MM.1S (cell line): Measurements from ENCODE around the gene TBC1D14.

Experiments used
- DNase-seq: peaks from one replicate; pipeline ENCODE4 v3.0.0-alpha.2; 2015
- H2AFZ ChIP-seq: fragments of 300-600 bp; sonication (generic); 2 replicates; pipeline ENCODE4 v1.6.0; 2016; ENCODE audit warnings: antibody characterized with exemption, low read length
- H3F3A ChIP-seq: fragments of 300-600 bp; sonication (generic); 2 replicates; pipeline ENCODE4 v1.6.1; 2016; ENCODE audit warnings: mild to moderate bottlenecking, antibody characterized with exemption, low read length, moderate library complexity, mixed read lengths; ENCODE audit not compliant: insufficient read depth
- H3K27ac ChIP-seq: fragments of 300-600 bp; sonication (generic); 2 replicates; pipeline ENCODE4 v1.5.1; 2016; ENCODE audit warnings: mild to moderate bottlenecking, low read length
- H3K27me3 ChIP-seq: fragments of 300-600 bp; sonication (generic); replicated peaks from 2 replicates; pipeline ENCODE4 v1.6.0; 2016; ENCODE audit warnings: low read length; ENCODE audit not compliant: insufficient read depth
- H3K36me3 ChIP-seq: fragments of 300-600 bp; sonication (generic); replicated peaks from 2 replicates; pipeline ENCODE4 v1.6.1; 2016; ENCODE audit warnings: mild to moderate bottlenecking, low read length, mixed read lengths; ENCODE audit not compliant: insufficient read depth
- H3K4me1 ChIP-seq: fragments of 300-600 bp; sonication (generic); 2 replicates; pipeline ENCODE4 v1.6.1; 2016; ENCODE audit warnings: low read length, mixed read lengths
- H3K4me2 ChIP-seq: fragments of 300-600 bp; sonication (generic); 2 replicates; pipeline ENCODE4 v1.6.0; 2016; ENCODE audit warnings: low read depth, low read length
- H3K4me3 ChIP-seq: fragments of 300-600 bp; sonication (generic); 2 replicates; pipeline ENCODE4 v1.5.1; 2016; ENCODE audit warnings: low read length, mixed read lengths
- H3K79me2 ChIP-seq: fragments of 300-600 bp; sonication (generic); 2 replicates; pipeline ENCODE4 v1.6.1; 2016; ENCODE audit warnings: mixed run types, low read length, mixed read lengths
- H3K9ac ChIP-seq: fragments of 300-600 bp; sonication (generic); 2 replicates; pipeline ENCODE4 v1.6.1; 2016; ENCODE audit warnings: low read length, mixed read lengths
- H3K9me2 ChIP-seq: fragments of 300-600 bp; sonication (generic); replicated peaks from 2 replicates; pipeline ENCODE4 v1.6.1; 2016; ENCODE audit warnings: mild to moderate bottlenecking, low read length, mixed read lengths; ENCODE audit not compliant: insufficient read depth
- H3K9me3 ChIP-seq: fragments of 300-600 bp; sonication (generic); replicated peaks from 2 replicates; pipeline ENCODE4 v1.6.1; 2016; ENCODE audit warnings: mild to moderate bottlenecking, low read length, mixed read lengths; ENCODE audit not compliant: insufficient read depth
- H4K20me1 ChIP-seq: fragments of 300-600 bp; sonication (generic); 2 replicates; pipeline ENCODE4 v1.6.1; 2016; ENCODE audit warnings: mild to moderate bottlenecking, low read length, moderate library complexity, mixed read lengths; ENCODE audit not compliant: insufficient read depth
- CTCF ChIP-seq: fragments of 300-600 bp; sonication (generic); IDR thresholded peaks from 2 replicates; pipeline ENCODE4 v1.5.1; 2016; ENCODE audit warnings: antibody characterized with exemption, low read length, mixed read lengths
- EZH2 ChIP-seq: fragments of 300-600 bp; sonication (generic); optimal IDR thresholded peaks from 2 replicates; pipeline ENCODE3; 2017; ENCODE audit warnings: low read depth, mild to moderate bottlenecking, antibody characterized with exemption, low read length, mixed read lengths
- EZH2phosphoT487 ChIP-seq: fragments of 300-600 bp; sonication (generic); IDR thresholded peaks from 2 replicates; pipeline ENCODE4 v1.6.1; 2018; ENCODE audit warnings: antibody characterized with exemption, low read length

The TBC1D14 gene

GRCh38 chr4:7026107-7026506 lies 116.5 kb downstream of the TBC1D14 start:
- Histone ChIP-seq H4K20me1 (no peaks in the 10 kb centered on the region), H3K4me2 (no peak overlapping the region), H3K9me3 (no peaks in the 10 kb centered on the region), H3K4me3 (no peak overlapping the region), H3K27me3 (no peaks in the 10 kb centered on the region), H3K79me2 (peaks cover 14% of the 10 kb centered on the region), H3K4me1 (no peaks in the 10 kb centered on the region), H3K9ac (no peak overlapping the region), H2AFZ (no peak overlapping the region), H3F3A (no peaks in the 10 kb centered on the region), H3K27ac (no peak overlapping the region), H3K36me3 (peaks cover 11% of the 10 kb centered on the region), H3K9me2 (no peaks in the 10 kb centered on the region)
- TF ChIP-seq EZH2phosphoT487 (no peak), EZH2 (no peak), CTCF (no peak)
- no peak for DNase-seq

- Histone ChIP-seq H4K20me1 (no peaks in the 10 kb centered on the region), H3K9me3 (no peaks in the 10 kb centered on the region), H3F3A (no peaks in the 10 kb centered on the region), H3K9ac (no peak overlapping the region), H3K27me3 (no peaks in the 10 kb centered on the region), H2AFZ (no peak overlapping the region), H3K9me2 (no peaks in the 10 kb centered on the region), H3K4me1 (no peaks in the 10 kb centered on the region), H3K79me2 (peaks cover 13% of the 10 kb centered on the region), H3K27ac (no peak overlapping the region), H3K4me3 (no peak overlapping the region), H3K36me3 (peaks cover 11% of the 10 kb centered on the region), H3K4me2 (no peak overlapping the region)
- no peak for DNase-seq
- TF ChIP-seq CTCF: no peak
- no peak for TF ChIP-seq EZH2phosphoT487
- no peak for TF ChIP-seq EZH2
These were observed 117.7 kb downstream of the TBC1D14 start for GRCh38 chr4:7027284-7027683.

- Histone ChIP-seq H4K20me1 (no peaks in the 10 kb centered on the region), H3K27me3 (no peaks in the 10 kb centered on the region), H3K4me3 (no peak overlapping the region), H3K4me2 (no peak overlapping the region), H3K79me2 (peaks cover 10% of the 10 kb centered on the region), H3K36me3 (peaks cover 11% of the 10 kb centered on the region), H3K4me1 (no peaks in the 10 kb centered on the region), H3K9ac (no peak overlapping the region), H3K9me3 (no peaks in the 10 kb centered on the region), H3K27ac (no peak overlapping the region), H3K9me2 (no peaks in the 10 kb centered on the region), H2AFZ (no peak overlapping the region), H3F3A (no peaks in the 10 kb centered on the region)
- DNase-seq: no peak
- no peak for TF ChIP-seq CTCF
- no peak for TF ChIP-seq EZH2phosphoT487
- TF ChIP-seq EZH2: no peak
These were observed 118.3 kb downstream of the TBC1D14 start for GRCh38 chr4:7027913-7028312.
